ENCODE data around the gene LARGE1.

GRCh38 chr22:33920927-33921524 is 750 bp upstream of the LARGE1 start:
- TF ChIP-seq CTCF (IDR thresholded peaks at IDR 0.05), result no peak
- no peak for TF ChIP-seq ZFX (IDR thresholded peaks at IDR 0.05; ENCODE audit: borderline replicate concordance)
